HG03196 (cell line): ENCODE results near the gene CRELD1.
"Not testable (repeated sequence)": the region's sequence is repeated elsewhere in the genome, so short reads cannot be mapped to it uniquely, and the experiment has no call there.

ENCODE experiments used
- ATAC-seq: cut with Tn5 transposase; IDR thresholded peaks from one replicate; pipeline ENCODE4 v1.9.1; 2021; ENCODE audit not compliant: unreplicated experiment

CRELD1 gene, protein sequence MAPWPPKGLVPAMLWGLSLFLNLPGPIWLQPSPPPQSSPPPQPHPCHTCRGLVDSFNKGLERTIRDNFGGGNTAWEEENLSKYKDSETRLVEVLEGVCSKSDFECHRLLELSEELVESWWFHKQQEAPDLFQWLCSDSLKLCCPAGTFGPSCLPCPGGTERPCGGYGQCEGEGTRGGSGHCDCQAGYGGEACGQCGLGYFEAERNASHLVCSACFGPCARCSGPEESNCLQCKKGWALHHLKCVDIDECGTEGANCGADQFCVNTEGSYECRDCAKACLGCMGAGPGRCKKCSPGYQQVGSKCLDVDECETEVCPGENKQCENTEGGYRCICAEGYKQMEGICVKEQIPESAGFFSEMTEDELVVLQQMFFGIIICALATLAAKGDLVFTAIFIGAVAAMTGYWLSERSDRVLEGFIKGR

DNA sequence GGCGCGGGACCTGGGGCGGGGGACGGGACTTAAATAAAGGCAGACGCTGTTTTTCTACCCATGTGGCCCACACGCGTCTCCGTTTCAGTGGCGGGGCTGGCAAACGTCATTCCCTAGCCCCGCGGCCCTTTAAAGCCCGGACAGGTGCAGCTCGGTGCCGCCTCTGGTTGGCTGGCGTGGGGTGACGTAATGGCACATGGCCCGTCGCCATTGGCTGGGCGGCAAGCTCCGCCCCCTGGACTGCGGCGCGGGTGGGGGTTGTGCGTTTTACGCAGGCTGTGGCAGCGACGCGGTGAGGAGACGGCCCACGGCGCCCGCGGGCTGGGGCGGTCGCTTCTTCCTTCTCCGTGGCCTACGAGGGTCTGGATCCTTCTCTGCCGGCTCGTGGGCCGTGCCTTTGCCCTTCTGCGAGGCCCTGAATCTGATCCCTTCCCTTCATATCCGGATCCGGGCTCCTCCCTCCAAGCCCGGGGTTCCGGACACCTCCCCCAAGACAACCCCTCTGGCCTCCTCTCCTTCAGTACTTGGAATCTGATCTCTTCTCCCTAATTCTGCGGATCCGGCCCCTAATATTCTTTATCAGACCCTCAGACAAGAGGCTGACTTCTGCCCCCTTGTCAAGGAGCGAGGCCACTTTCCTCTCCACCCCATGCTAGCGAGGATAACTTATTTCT, at the start of gene CRELD1:
Gene CRELD1 (plus strand): TSS at position 274 of the 674 bp plus-strand sequence. CDS start 605 bp downstream, outside the sequence.
- peak; percentile 80 for ATAC-seq

DNA sequence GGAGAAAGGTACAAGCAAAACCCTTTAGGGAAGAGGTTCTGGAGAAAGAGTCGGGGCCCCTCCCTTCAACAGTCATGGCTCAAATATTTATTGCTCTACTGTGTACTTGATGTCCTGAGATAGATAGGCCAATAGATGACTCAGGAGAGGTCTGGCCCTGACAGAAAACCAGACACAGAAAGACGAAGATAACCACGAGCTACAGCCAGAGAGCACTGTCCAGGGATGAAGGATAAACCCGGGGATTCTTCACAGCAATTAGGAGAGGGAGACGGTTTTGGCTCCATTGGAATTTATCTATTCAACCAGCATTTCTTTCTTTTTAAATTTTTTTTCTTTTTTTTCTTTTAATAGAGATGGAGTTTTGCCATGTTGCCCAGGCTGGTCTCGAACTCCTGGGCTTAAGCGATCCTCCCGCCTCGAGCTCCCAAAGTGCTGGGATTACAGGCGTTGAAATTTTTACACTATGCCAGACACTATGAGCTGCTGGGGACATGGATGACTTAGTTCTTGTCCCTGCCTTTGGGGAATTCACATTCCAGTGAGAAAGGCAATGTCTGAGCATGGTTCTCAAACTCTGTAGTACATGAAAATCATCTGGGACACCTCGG, 49.0 kb upstream of the CRELD1 start:
- ATAC-seq: no peak

DNA sequence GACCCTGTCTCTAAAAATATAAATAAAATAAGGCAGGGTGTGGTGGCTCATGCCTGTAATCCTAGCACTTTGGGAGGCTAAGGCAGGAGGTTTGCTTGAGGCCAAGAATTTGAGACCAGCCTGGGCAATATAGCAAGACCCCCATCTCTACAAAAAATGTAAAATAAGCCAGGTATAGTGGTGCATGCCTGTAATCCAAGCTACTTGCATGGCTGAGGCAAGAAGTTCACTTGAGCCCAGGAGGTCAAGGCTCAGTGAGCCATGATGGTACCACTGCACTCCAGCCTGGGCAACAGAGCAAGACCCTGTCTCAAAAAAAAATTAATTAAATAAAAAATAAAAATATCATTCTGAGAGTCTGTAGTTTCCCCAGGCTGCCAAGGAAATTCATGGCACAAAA, 47.3 kb upstream of the CRELD1 start:
- no peak for ATAC-seq

DNA sequence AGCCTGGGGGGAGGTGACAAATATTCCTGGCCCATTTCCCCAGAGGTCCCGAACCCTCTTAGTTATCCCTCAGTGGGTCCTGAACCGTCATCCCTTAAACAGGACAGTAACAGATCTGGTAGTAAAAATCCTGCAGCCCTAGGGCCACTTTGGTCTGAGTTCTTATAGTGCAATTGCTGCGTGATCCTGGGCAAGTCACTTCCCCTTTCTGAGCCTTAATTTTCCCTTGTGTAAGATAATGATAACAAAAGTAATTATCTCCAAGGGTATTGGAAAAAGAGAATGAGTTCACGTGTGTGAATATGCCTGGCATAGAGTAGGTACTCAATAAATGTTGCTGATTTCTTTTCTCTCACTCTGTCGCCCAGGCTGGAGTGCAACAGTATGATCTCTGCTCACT, 46.2 kb upstream of the CRELD1 start:
- ATAC-seq: no peak

DNA sequence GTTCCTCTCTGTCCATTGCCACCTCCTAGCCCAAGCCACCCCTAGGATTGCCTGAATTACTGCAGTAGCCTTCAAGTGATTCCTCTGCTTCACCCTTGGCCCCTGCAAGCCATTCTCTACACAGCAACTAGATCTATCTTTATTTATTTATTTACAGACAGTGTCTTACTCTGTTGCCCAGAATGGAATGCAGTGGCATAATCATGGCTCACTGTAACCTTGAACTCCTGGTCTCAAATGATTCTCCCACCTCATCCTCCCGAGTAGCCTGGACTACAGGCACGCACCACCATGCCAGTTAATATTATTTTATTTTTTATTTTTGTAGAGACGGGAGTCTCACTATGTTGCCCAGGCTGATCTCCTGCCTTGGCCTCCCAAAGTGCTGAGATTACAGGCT, 45.1 kb upstream of the CRELD1 start:
- no peak for ATAC-seq

DNA sequence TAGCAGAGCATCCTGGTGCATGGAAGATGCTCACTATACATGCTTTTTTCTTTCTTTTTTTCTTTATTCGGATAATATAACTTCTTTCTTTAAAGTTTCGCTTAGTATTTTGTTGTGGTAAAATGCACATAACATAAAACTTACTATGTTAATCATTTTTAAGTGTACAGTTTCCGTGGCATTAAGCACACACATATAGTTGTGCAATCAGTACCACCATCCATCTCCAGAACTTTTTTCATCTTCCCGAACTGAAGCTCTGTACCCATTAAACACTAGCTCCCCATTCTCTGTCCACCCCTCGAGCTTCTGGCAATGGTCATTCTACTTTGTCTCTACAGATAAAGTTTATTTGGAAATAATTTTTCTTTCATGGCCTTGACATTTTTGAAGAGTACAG, 44.2 kb upstream of the CRELD1 start:
- no peak for ATAC-seq

DNA sequence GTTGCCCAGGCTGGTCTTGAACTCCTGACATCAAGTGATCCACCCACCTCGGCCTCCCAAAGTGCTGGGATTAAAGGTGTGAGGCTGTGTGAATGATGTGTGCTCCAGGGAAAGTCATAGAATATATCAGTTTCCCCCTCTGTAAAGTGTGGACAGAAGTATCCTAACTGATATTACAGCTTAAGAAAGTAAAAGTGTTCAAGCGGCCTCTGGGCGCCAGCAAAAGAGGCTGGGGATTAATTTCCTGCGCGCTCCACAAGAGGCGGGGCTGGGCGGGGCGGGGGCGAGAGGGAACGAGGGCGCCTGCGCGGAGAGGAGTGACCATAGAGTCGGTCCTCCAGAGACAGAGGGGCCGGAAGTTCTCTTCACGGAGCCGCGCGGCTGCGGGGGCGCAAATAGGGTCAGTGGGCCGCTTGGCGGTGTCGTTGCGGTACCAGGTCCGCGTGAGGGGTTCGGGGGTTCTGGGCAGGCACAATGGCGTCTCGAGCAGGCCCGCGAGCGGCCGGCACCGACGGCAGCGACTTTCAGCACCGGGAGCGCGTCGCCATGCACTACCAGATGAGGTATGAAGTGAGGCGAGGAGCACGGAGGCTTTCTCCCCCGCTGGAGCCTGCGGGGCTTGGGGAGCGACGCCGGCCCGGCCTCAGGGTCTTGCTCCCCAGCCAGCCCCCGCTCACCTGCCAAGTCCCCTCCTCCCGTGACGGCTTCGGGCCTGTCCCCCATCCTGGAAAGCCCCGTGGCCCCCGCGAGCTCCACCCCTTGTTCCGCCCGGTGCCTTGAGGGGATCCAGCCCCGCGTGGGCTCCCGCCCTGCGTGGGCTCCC, 43.2 kb upstream of the CRELD1 start, which contains the start of gene JAGN1:
Gene JAGN1 (plus strand): TSS at position 362 of the 823 bp plus-strand sequence. CDS start 113 bp downstream, at position 475.
- ATAC-seq: peak; percentile 74

DNA sequence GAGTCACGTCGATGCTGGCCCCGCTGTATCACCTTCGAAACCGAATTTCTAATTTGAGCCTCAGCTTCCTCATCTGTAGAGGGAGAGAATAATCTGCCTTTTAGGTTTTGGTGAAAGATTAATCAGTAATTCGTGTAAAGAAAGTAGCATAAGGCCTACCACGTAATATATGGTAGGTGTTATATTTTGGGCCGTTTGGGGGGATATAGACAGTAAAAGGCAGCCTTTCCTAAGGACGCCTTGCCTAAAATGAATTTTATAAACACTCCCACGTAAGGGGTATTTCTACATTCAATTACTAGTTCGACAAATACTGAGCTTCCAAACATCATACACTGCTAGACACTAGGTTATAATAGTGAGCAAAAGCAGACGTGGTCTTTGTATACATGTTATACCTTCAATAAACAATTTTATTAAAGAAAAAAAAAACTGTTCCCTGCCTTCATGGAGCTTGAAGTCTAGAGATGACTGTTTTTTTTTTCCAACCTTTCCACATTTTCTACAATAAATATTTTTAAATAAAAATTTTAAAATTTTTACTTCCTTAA, 42.5 kb upstream of the CRELD1 start:
- ATAC-seq: no peak

DNA sequence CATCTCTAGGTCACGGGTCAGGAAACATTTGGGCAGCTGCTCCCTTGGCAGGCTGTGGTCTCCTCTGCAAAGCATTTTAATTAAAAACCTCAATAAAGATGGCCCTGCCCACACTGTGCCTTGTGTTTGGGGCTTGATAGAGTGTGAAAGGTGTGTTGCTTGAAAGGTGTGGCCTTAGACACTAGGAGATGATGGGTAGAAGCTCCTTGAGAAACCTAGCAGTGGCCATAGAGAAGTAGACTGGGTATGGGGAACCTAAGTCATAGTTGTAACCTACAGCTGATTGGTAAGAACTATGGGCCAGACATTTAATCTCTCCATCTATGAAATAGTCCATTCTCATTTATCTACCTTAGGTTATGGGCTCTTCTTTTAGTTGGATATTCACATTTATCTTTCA, 39.9 kb upstream of the CRELD1 start:
- no peak for ATAC-seq

DNA sequence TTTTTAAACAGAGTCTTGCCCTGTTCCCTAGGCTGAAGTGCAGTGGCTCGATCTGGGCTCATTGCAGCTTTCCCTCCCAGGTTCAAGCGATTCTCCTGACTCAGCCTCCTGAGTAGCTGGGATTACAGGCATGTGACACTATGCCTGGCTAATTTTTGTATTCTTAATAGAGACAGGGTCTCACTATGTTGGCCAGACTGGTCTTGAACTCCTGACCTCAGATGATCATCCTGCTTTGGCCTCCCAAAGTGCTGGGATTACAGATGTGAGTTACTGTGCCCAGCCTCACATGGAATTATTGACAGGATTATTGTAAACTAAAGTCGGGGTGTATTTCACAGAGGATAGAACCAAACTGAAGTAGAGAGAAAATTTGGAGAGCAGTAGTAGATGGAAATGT, 37.9 kb upstream of the CRELD1 start:
- ATAC-seq: not testable (repeated sequence)

DNA sequence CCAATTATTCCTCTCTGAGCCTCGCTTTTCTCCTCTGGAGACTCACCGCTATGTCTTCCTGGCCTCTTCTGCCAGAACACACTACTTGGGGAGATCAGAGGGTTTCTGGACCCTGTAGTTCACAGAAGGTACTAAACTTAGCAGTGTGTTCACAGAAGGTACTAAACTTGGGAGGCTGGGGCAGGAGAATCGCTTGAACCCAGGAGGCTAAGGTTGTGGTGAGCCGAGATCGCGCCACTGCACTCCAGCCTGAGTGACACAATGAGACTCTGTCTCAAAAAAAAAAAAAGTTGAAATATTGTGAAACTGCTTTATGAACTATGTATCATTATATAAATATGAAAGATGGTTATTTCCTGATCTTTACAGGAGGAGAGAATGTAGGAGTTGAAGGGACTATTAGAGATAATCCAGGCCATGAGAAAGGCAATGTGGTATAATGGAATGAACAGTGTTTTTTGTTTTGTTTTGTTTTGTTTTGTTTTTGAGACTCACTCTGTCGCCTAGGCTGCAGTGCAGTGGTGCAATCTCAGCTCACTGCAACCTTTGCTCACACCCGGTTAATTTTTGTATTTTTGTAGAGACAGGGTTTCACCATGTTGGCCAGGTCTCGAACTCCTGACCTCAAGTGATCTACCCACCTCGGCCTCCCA, 36.8 kb upstream of the CRELD1 start:
- not testable (repeated sequence) for ATAC-seq

DNA sequence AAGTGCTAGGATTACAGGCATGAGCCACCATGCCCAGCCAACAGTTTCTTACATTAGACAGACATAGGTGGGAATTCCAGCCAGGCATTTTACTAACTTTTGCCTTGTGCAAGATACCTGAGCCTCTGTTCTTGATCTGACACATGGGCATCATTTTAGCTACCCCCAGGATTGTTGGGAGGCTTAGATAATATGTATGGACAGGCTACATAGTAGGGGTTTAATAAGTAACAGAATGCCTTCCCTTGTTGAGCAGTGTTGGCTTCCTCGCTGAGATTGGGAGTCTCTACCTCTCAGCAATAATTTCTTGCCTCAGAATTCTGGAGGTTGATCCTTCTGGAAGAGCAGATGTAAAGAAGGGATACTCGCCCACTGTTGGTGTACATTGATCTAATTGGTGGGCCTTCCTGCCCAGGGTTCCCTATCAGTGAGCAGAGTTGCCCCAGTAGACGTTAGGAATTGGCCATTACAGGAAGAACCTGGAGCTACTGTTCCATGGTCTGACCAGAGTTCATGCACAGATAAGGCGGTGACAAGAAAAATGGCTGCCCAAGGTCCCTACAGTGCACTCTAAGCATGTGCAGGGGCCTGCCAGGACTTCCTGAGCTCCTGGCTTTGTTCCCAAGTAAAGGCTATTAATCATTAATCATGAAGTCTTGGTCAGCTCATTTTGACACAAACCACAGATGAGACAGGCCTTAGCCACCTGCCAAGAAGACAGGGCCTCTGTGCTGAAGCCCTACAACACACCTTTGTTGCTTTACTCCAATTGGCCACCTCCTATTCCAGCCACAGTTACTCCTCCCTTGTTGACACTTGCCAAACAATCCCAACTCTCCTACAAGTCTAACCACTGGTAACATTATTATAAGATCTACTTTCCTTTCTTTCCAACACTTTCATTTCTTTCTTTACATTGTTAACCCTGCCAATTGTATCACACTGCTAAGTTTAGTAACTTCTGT, 35.9 kb upstream of the CRELD1 start:
- no peak for ATAC-seq

DNA sequence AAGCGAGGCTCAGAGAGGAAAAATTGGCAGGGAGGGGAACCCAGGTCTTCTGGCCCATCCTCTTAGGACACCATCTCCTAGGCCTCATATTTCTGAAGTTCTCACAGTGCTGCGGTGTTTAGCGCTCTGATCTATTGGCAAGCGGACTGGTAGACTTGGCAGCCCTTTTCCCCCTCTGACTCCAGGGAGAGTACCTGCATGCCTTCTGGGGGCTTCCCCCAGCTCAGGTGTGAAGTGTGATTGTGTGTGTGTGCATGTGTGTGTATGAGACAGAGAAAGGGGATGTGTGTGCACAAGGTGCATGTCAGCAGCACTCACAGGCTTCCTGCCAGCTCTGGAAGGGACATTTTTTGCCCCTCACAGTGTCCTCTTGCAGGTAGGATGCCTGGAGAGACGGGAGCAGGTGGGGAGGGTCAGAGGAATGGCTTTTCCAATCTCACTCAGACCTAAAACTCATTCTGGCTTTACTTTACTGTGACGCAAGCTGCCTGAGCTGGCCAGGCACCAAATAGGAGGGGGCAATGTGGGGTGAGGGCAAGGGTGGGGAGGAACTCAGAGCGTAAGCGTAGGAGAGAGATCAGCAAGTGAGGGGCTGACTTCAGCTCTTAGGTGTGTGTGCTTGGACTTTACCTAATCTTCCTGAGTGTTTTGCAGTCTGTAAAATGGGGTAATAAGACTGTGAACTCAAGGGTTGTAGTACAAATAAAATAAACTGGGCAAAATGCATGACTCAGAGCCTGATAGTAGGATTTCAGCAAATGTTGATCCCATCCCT, 35.0 kb upstream of the CRELD1 start:
- ATAC-seq: no peak

DNA sequence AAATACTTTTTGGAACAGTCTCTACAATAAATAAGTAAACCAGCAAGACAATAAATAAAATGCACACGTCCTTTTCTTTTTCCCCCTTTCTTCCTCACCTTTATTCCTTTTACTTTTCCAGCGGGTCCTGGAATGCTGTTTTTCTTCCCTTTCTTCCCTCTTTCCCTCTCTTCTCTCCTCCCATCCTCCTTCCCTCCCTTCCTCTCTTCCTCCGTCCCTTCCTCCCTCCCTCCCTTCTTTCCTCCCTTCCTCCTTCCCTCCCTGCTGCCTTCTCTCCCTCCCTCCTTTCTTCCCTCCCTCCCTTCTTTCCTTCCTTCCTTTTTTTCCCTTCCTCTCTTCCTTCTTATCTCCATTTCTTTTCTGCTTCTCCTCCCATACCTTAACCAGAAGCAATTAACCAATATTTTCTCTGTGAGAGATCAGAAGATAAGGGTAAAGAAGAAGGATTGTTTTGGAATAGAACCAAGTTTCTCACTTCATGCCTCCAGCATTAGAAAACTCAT, 34.3 kb upstream of the CRELD1 start:
- no peak for ATAC-seq

DNA sequence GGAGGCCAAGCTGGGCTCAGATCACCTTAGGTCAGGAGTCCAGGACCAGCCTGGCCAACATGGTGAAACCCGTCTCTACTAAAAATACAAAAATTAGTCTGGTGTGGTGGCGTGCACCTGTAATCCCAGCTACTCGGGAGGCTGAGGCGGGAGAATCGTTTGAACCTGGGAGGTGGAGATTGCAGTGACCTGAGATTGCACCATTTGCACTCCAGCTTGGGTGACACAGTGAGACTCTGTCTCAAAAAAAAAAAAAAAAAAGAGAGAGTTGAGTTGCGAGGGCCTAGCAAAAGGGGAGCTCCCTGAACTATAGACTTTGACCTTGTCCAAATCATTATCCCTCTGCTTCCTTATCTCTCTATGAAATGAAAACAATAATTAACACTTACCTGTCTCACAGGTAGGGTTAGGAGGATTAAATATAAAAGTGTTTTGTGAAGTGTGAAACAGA, 32.6 kb upstream of the CRELD1 start:
- not testable (repeated sequence) for ATAC-seq

DNA sequence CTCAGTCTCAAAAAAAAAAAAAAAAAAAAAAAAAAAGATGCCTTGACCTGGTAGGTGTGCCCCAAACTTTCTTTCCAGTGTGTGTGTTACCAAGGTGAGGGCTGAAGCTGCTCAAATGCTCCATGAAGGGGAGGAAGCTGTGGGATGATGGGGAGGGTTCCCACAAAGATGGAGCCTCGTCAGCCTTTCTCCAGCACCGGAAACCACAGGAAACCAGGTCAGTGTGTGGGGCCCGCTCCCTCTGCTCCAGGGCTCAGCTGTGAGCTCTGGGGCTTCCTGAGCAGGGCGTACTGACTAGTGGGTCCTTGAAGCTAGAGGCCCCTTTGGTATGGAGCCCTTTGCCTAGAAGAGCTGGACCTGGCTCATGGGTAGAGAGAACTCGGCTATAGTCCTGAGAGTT, 31.7 kb upstream of the CRELD1 start:
- ATAC-seq: no peak

DNA sequence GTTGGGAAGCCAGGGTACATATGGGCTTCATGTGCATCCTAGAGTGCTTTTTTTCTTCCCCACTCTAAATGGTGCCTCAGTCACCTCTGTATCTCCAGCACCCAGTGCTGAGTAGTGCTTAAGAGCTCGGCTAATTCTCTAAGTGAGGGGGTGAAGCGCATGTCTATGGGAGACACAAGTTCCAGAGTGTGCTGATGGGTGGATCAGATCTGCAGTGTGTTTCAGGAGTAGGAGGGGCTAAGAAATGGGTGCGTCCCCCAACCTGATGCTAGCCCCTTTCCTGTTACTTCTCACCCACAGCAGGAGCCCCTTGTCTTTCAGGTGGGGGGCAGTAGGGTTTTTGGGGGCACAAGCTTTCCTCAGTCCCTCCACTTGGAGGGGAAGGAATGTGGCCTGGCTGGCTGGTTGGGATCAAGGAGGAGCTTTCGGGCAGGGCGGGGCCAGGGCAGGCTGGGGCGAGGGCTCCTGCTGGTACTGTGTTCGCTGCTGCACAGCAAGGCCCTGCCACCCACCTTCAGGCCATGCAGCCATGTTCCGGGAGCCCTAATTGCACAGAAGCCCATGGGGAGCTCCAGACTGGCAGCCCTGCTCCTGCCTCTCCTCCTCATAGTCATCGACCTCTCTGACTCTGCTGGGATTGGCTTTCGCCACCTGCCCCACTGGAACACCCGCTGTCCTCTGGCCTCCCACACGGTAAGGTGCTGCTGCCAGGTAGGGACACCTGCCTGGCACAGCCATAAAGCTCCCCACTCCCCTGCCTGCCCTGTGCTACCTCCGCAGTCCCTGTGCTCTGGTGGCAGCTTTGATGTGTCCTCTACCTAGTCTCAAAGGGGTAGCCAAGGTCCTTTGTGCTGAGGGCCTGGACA, 31.0 kb upstream of the CRELD1 start, which contains the start of gene IL17RE:
Gene IL17RE (plus strand): TSS at position 477 of the 866 bp plus-strand sequence. CDS start 85 bp downstream, at position 562.
- no peak for ATAC-seq
